SK-MEL-5 (cell line): ENCODE results near the gene MYBPC3. TPM values are rescaled to one million over a fixed set of nuclear protein-coding genes. Genes with fewer than 3 reads are reported as not detected.
"Not testable (repeated sequence)": the region's sequence is repeated elsewhere in the genome, so short reads cannot be mapped to it uniquely, and the experiment has no call there.

ENCODE experiments used
- DNase-seq: peaks from one replicate; pipeline ENCODE4 v3.0.0-alpha.2; 2016; ENCODE audit warnings: low read depth, low spot score
- in situ Hi-C: cut with HindIII; loops from 2 replicates; pipeline ENCODE4 v1.10.0; 2016; ENCODE audit warnings: low sequenced_read_pairs, high pct_unique_total_duplicates, low pct_unique_long_range_greater_than_20kb
- total RNA-seq: library from RNA; depleted of rRNA; stranded (reverse); fragments of >200 nt; shearing (Covaris generic); gene quantifications from 2 replicates; pipeline ENCODE4 v1.2.3, GENCODE V29; 2014

MYBPC3 gene
- total RNA-seq, 1 experiment from 2014 or later, result not detected

DNA sequence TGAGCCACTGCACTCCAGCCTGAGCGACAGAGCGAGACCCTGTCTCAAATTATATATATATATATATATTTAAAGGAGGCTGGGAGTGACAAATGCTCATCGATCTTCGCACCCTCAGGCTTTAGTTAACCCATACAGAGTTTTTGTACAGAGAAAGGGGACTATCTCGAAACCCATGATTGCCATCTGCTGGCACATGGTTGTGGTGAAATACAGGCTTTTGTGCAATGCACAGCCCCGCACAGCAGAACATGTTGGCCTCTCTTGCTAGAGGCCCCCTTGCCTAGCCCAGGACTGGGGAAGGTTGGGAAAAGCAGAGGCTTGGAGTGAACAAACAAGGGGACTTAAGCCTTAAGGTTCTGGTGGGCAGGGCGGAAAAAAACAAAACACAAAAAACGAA lies 3.6 kb downstream of the MYBPC3 start:
- peak; percentile 70 for DNase-seq
- in situ Hi-C loops, result no loop called here

DNA sequence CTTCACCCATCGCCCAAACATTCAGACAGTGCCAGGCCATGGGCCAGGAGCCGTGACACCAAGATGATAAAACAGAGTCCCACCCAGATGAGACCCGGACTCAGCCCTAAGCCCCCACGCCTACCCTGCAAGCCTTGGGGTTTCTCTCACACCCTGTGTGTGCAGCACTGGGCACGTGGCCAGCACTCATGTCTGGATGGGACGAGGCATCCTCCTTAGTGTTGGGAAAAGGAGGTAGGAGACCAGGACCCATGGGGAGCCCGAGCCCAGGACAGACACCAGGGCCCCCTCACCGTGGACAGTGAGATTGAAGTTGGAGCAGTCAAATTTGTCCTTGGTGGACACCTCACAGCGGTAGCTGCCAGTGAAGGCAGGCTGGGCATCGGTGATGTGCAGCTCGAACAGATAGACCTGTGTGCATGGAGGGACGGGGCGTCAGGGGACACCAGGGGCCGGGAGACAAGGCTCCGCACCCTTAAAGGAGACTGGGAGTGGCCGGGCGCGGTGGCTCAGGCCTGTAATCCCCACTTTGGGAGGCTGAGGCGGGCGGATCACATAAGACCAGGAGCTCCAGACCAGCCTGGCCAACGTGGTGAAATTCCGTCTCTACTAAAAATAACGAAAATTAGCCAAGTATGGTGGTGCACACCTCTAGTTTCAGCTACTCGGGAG lies 4.2 kb downstream of the MYBPC3 start:
- no peak for DNase-seq
- in situ Hi-C loops, result no loop called here

DNA sequence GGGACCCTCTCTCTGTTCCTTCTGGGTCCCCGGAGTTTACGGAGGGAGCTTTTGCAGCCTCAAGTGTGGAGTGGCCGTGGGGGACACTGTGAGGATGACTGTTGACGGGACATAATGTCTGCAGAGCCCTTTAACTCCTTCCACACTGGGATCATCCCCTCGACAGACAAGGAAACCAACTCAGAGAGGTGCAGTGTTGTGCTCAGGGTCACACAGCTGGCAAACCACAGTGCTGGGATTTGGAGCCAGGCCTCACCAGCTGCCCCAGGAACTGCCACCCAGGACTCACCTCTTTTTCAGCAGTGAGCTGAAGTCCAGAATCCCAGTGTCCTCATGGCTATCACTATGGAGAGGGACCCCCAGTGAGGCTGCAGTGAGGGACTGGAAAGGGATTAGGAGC lies 5.4 kb downstream of the MYBPC3 start:
- DNase-seq, result no peak
- in situ Hi-C loops, result no loop called here

DNA sequence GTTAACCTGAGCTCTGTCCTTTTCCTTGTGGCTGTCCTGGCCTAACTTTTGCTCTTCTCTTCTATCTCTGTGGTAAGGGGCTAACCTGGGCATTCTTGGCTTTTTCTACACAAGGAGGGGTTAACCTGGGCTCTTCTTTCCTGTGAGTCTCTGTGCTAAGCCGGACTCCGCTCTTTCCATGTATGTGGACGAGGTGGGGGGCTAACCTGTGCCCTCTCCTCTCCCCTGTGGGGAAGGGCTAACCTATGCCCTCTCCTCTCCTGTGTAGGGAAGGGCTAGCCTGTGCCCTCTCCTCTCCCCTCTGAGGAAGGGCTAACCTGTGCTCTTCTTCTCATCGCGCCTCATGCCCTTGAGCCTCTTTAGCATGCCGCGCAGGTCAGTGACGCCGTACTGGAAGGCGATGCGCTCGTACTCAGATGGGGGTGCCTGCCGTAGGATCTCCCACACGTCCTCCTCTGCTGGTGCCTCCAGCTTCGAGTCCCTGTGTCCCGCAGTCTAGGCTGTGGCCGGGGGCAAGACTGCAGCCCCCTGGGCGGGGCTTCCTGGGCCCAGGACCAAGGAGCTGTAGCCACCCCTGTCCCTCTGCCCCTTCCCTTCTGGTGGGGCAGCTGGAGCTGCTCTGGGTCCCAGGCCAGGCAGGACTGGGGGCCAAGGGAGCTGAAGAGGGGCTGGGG lies 6.5 kb downstream of the MYBPC3 start:
- DNase-seq, result no peak
- in situ Hi-C loops, result no loop called here

DNA sequence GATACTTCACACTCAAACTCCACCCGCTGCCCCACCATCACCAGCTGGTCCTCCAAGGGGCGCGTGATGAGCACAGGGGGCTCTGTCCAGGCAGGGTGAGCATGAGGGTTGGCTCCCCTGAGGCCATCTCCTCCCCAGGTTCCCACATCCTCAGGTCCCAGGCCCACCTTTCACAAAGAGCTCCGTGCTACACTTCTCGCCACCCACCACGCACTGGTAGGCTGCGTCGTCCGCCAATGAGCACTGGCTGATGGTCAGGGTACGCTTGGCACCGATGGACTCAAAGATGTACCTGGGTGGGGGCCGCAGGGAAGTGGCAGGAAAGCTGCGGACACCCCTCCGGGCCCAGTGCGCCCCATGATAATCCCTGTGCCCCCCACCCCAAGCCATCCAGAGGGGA lies 9.6 kb downstream of the MYBPC3 start:
- in situ Hi-C loops, result no loop called here
- no peak for DNase-seq

DNA sequence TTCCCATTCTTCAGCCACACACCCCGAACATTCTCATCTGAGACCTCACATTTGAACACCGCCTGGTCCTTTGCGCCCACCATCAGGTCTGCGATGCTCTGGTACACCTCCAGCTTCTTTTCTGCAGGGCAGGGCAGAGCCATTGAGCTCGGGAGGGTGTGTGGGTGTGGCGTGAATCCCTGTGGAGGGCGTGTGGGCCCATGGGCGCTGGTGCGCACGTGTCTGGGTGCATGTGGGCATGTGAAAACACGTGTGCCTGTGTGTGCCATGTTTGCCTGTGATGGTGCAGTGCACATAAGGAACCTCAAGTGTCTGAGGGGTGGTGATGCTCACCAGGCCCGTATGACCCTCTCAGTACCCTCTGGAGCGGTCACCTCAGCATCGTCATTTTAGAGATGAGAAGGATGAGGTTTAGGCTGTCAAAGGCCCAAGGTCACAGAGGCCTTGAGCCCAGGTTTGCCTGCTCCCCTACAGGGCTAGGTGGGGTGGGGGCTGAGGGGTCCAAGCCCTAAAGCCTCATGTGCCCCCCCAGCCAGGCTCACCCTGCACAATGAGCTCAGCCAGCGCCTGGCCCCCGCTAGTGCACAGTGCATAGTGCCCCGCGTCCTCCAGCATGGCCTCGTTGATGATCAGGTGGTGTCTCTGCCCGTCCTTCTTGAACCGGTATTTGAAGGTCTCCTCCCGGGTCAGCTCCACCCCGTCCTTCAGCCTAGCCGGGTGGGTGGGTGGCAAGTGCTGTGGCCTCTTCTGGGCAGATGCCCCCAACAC lies 10.3 kb downstream of the MYBPC3 start:
- in situ Hi-C loops, result no loop called here
- DNase-seq, result no peak

DNA sequence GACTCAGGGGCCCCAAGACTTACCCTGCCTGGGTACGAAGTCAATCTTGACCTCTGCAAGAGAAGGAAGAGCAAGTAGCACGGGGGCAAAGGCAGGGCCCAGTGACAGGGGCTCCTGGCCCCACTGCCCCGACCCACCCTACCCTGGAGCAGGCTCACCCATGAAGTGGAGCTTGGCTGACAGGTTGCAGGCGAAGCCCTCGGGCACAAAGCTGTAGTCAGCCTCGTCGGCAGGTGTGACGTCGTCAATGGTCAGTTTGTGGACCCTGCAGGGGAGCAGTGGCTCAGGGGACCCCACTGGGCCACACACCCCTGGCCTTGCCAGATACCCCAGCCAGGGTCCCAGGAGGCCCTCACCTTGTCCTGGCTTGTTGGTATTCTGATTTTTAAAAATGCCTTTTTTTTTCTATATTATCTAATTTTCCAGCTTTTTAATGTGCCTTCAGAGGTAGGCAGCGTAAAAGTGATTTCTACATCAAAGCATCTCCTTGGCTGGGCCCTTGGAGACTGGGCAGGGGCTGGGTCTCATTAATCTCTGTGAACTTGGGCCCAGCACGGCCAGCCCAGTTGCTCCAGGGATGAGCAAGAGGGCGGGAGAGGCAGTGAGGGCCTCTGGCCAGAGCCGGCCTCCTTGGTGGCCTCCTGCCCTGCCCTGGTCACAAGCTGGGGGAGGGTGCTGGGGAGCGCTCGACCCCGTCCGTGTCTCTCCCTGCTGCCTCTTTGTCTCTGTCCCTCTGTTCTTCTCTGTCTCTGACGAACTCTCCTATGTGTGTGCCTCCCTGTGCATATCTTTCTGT lies 11.3 kb downstream of the MYBPC3 start:
- in situ Hi-C loops, result no loop called here

GRCh38 chr11:47340010-47340409 lies 12.5 kb downstream of the MYBPC3 start:
- in situ Hi-C loops, result no loop called here
- DNase-seq, result no peak

More for the DNA sequence above, 11.3 kb downstream of the MYBPC3 start:
- no peak for DNase-seq

DNA sequence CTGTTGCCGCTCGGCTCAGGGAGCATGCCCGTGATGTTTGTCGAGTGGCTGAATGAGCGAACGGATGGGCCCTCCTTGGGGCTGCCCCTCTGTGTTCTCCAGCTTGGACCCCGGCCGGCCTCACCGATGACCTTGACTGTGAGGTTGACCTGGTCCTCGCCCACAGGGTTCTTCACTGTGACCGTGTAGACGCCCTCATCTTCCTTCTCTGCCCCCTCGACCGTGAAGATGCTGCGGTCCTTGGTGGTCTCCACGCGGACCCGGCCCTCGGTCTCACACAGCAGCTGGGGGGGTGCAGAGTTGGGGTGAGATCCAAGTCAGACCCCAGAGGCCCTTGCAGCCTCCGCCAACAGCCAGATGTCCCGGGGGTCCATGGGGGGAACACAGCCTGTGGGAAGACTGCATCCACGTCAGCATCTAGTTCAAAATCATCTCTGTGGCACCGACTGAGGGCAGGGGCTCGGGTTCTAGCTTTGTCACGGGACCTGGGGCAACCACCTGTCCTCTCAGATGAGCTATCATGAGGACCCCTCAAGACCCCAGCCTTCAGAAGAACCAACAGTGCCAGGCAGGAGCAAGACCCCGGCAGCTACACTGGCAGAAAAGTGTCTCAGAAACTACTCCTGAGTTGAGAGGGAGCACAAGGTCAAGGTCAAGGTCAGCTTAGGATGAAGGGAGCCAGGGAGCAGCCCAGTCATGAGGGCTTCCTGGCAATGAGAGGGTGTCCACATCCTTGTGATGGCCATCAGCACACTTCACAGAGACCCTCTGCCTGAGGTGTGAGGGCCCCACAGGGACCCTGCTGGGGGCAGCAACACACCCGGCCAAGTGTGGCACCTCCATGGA lies 13.9 kb downstream of the MYBPC3 start:
- no peak for DNase-seq

DNA sequence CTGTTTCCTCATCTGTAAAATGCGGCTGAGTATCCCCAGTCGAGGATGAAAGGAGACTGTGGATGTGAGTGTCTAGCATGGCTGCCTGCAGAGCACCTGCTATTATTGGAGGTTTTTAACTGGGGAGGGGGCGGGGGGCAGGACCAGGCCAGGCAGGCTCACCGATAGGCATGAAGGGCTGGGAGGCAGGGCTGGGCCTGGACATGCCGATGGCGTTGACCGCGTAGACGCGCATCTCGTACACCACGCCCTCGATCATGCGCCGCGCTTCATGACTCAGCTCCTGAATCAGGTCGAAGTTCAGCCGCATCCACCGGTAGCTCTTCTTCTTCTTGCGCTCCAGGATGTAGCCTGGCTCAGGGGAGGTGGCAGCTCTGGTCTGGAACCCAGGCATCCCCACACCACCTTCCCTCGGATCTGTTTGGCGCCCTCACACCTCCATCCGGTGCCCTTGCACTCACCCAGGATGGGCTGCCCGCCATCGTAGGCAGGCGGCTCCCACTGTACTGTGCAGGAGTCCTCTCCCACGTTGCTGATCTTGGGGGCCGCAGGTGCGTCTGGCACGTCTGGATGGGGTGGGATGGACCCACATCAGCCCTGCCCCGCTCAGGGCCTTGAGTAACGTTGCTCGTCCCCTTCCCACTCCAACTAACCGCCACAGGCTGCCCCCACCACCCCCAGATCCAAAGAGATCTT lies 15.1 kb downstream of the MYBPC3 start:
- in situ Hi-C loops, result no loop called here
- no peak for DNase-seq

More for the DNA sequence above, 13.9 kb downstream of the MYBPC3 start:
- in situ Hi-C loops, result no loop called here

GRCh38 chr11:47336595-47336994 lies 15.9 kb downstream of the MYBPC3 start:
- in situ Hi-C loops, result no loop called here
- no peak for DNase-seq

GRCh38 chr11:47335733-47336132 lies 16.8 kb downstream of the MYBPC3 start:
- in situ Hi-C loops, result no loop called here
- no peak for DNase-seq

DNA sequence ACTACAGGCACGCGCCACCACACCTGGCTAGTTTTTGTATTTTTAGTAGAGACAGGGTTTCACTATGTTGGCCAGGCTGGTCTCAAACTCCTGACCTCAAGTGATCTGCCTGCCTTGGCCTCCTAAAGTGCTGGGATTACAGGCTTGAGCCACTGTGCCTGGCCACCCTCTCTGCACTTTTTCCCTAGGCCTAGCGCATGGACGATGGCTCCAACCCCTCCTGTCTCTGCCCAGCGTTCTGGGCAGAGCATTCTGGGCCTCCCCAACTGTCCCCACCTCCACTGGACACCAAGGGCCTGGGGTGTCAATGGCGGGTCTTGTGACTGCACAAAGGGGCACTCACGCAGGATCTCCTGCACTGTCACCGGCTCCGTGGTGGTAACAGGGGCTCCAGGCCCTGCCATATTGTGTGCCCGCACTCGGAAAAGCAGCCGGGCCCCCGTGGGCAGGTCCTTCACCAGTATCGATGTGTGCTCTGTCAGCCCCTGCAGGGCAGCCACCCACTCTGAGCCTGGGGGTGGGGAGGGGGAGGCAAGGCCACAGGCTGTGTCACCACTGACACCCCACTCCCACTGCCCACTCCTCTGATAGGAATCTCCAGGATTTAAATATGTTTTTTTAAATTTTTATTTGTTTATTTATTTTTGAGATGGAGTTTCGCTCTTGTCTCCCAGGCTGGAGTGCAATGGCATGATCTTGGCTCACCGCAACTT lies 17.6 kb downstream of the MYBPC3 start:
- in situ Hi-C loops, DNase-seq: not testable (repeated sequence)

DNA sequence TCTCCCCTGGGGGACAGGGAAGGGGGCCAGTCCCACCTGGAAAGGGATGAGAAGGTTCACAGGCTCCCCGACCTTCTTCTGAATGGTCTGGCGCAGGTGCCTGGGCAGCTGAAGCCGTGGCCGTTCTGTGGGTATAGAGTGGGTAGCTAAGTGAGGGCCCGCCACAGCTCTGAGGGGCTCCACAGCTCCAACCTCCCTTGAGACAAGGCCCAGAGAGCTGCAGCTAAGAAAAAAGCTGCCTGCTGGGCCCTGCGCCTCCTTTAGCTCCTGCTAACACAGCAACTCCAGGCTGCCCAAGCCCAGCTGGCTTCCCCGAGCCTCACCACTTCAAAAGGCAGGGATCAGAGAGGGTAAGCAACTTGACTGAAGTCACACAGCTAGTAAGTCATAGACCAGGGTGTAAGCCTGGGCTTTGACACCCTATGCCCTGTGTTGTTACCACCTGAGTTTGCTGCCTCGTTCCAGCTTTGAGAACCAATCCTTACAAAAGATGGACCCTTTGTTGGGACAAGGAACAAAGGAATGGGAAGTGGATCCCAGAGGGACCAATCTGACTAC lies 18.5 kb downstream of the MYBPC3 start:
- DNase-seq, result no peak
- in situ Hi-C loops, result no loop called here

DNA sequence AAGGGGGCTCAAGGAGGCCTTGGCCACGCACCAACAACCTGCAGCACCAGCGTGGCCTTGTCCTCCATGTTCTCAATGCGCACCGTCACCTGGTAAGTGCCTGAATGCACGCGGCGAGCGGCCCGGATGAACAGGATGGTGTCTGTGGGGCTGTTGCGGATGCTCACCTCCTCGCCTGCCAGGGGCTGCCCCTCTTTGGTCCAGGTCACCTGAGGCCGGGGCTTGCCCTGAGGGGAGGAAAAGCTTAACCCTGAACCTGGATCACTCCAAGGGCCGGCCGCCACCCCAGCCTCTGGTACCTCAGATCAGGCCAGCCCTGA lies 19.0 kb downstream of the MYBPC3 start:
- in situ Hi-C loops, result no loop called here
- DNase-seq, result no peak
